ENCODE measurements around the gene MICU2.

MICU2 gene

DNA sequence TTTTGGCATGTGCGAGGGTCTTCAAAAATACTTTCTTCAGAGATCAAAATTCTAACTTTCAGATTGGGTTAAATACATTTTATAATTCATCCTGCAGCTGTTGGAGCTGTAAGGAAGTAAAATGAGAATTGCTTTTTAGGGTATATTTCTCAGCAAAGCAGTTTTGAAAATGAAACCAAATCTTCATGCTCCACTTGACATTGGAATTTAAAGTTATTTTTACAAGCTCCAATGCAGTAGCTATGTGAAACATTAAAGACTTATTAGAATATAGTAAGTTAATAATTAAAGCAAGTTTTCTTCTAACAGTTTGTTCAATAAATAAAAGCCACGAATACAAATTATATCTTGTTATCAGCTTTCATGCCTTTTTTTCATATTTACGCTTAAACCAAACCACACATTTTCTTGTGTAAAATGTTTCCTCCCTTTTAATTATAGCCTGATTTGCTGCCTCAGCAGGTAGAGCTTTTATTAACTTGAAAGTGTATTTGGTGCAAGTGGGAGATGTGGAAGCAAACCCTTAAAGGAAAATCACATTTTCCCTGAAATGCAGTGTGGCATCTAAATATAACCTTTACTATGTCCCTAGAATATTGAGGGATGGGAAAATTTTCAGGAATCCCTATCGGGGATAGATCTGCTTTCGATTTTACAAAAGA lies 12.4 kb upstream of the MICU2 start:
- H3K4me2 ChIP-seq (ENCODE audit: low read length), result no peak overlapping the region
- H3K4me3 ChIP-seq (ENCODE audit: low read length), result no peak overlapping the region
- no peak overlapping the region for H4K5ac ChIP-seq (ENCODE audit: low read length)

DNA sequence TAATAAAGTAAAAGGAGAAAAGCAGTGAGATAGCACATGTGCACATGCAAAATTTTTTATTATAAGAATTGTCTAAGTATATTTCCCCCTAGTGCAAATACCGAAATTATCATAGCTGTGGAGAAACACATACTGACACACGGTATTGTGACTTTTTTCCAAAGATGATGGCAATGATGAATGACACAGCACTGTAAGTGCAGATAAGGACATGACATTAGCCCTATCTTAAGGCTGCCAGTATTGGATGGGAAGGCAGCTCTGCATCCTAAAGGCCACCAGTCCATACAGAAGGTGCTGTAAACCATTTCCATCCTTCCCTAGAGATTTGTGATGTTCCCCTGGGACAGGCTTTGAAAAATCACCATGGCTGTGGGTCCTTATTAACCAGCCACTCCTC lies 11.5 kb upstream of the MICU2 start:
- H3K27ac ChIP-seq (ENCODE audit: low read depth, low read length), result no peak overlapping the region
- no peak overlapping the region for H4K5ac ChIP-seq (ENCODE audit: low read length)
- no peak overlapping the region for H4K8ac ChIP-seq (ENCODE audit: low read depth, low read length)
- H2BK5ac ChIP-seq (ENCODE audit: low read length), result no peak overlapping the region
- no peak overlapping the region for H3K4me2 ChIP-seq (ENCODE audit: low read length)
- no peaks in the 10 kb centered on the region for H3K36me3 ChIP-seq (ENCODE audit: control insufficient read depth, insufficient read depth, low read length)
- H2BK15ac ChIP-seq (replicated peaks; ENCODE audit: low read depth), result no peak overlapping the region
- no peak overlapping the region for H3K4ac ChIP-seq (ENCODE audit: low read depth, low read length)
- no peak overlapping the region for H2BK120ac ChIP-seq (ENCODE audit: low read depth, low read length)
- no peaks in the 10 kb centered on the region for H3K79me2 ChIP-seq (ENCODE audit: control insufficient read depth, insufficient read depth, low read length)
- no peak for DNase-seq
- H2AK5ac ChIP-seq (ENCODE audit: low read length), result no peak overlapping the region
- no peak overlapping the region for H3K4me3 ChIP-seq (ENCODE audit: low read length)
- no peaks in the 10 kb centered on the region for H3K4me1 ChIP-seq (ENCODE audit: control insufficient read depth, low read depth, low read length)
- no peak overlapping the region for H3K18ac ChIP-seq (ENCODE audit: low read length)
- H3K79me1 ChIP-seq (ENCODE audit: low read length), result no peaks in the 10 kb centered on the region
- no peak overlapping the region for H3K9ac ChIP-seq (ENCODE audit: low read length)
- no peak overlapping the region for H3K56ac ChIP-seq (ENCODE audit: low read length)
- no peaks in the 10 kb centered on the region for H3K27me3 ChIP-seq (ENCODE audit: insufficient read depth, low read length, poor library complexity)
- H3K23ac ChIP-seq (ENCODE audit: low read length), result no peak overlapping the region
- no CpG with 5 or more reads among the region's 2 CpGs for WGBS (ENCODE audit: extremely low coverage, insufficient coverage, low lambda C conversion rate)

More for the DNA sequence above, 12.4 kb upstream of the MICU2 start:
- Histone ChIP-seq H3K18ac (ENCODE audit: low read length) (no peak overlapping the region), H3K79me1 (ENCODE audit: low read length) (no peaks in the 10 kb centered on the region), H3K4ac (ENCODE audit: low read depth, low read length) (no peak overlapping the region), H3K4me1 (ENCODE audit: control insufficient read depth, low read depth, low read length) (no peaks in the 10 kb centered on the region), H3K27me3 (ENCODE audit: insufficient read depth, low read length, poor library complexity) (no peaks in the 10 kb centered on the region), H3K9ac (ENCODE audit: low read length) (no peak overlapping the region), H2BK15ac (replicated peaks; ENCODE audit: low read depth) (no peak overlapping the region), H2BK5ac (ENCODE audit: low read length) (no peak overlapping the region), H2BK120ac (ENCODE audit: low read depth, low read length) (no peak overlapping the region), H3K23ac (ENCODE audit: low read length) (no peak overlapping the region), H3K36me3 (ENCODE audit: control insufficient read depth, insufficient read depth, low read length) (no peaks in the 10 kb centered on the region), H3K56ac (ENCODE audit: low read length) (no peak overlapping the region), H3K27ac (ENCODE audit: low read depth, low read length) (no peak overlapping the region), H4K8ac (ENCODE audit: low read depth, low read length) (no peak overlapping the region), H3K79me2 (ENCODE audit: control insufficient read depth, insufficient read depth, low read length) (no peaks in the 10 kb centered on the region), H2AK5ac (ENCODE audit: low read length) (no peak overlapping the region)
- WGBS (ENCODE audit: extremely low coverage, insufficient coverage, low lambda C conversion rate), result 100% methylated on average over 1 of the region's 5 CpGs
- DNase-seq, result no peak

DNA sequence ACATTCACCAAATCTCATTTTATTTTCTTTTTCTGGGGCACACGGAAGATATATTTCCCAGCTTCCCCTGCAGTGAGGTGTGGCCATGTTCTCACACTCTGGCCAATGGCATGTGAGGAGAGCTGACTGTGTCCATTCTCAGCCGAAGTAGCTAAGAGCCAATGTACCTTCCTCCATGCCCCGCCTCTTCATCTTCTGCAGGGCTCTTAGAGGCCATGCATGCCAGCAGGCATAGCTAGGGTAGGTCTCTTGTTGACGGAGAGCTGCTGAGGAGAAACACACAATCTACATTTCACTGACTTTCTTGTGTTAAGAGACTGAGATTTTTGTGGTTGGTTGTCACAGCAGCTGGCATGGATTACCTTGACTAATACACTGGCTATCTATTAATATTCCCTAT lies 9.8 kb upstream of the MICU2 start:
- WGBS (ENCODE audit: extremely low coverage, insufficient coverage, low lambda C conversion rate), result no CpG with 5 or more reads among the region's 4 CpGs
- Histone ChIP-seq H3K18ac (ENCODE audit: low read length) (no peak overlapping the region), H3K27ac (ENCODE audit: low read depth, low read length) (no peak overlapping the region), H3K4me2 (ENCODE audit: low read length) (no peak overlapping the region), H2BK5ac (ENCODE audit: low read length) (no peak overlapping the region), H4K8ac (ENCODE audit: low read depth, low read length) (no peak overlapping the region), H3K23ac (ENCODE audit: low read length) (no peak overlapping the region), H3K9ac (ENCODE audit: low read length) (no peak overlapping the region), H2BK15ac (replicated peaks; ENCODE audit: low read depth) (no peak overlapping the region), H3K36me3 (ENCODE audit: control insufficient read depth, insufficient read depth, low read length) (no peaks in the 10 kb centered on the region), H3K4ac (ENCODE audit: low read depth, low read length) (no peak overlapping the region), H3K79me1 (ENCODE audit: low read length) (no peaks in the 10 kb centered on the region), H3K27me3 (ENCODE audit: insufficient read depth, low read length, poor library complexity) (no peaks in the 10 kb centered on the region), H3K4me3 (ENCODE audit: low read length) (no peak overlapping the region), H3K79me2 (ENCODE audit: control insufficient read depth, insufficient read depth, low read length) (no peaks in the 10 kb centered on the region), H2BK120ac (ENCODE audit: low read depth, low read length) (no peak overlapping the region), H3K56ac (ENCODE audit: low read length) (no peak overlapping the region), H4K5ac (ENCODE audit: low read length) (no peak overlapping the region), H3K4me1 (ENCODE audit: control insufficient read depth, low read depth, low read length) (no peaks in the 10 kb centered on the region), H2AK5ac (ENCODE audit: low read length) (no peak overlapping the region)
- DNase-seq, result no peak

DNA sequence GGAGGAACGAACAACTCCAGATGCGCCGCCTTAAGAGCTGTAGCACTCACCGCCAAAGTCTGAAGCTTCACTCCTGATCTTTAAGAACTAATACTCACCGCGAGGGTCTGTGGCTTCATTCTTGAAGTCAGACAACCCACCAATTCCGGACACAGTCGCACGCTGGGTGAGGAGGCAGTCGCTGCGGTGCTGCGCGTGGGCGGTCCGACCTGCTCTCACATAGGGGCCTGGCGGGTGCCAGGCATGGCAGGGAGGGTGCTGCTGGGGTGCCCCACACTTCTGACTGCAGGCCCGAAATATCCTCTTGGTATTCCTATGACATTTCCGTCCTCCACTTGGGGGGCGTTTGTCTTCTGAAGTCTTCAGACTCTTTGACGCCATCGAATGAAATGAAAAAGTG lies 7.4 kb upstream of the MICU2 start:
- Histone ChIP-seq H4K8ac (ENCODE audit: low read depth, low read length) (no peak overlapping the region), H3K23ac (ENCODE audit: low read length) (no peak overlapping the region), H3K4me2 (ENCODE audit: low read length) (no peak overlapping the region), H3K36me3 (ENCODE audit: control insufficient read depth, insufficient read depth, low read length) (no peaks in the 10 kb centered on the region), H3K56ac (ENCODE audit: low read length) (no peak overlapping the region), H2AK5ac (ENCODE audit: low read length) (no peak overlapping the region), H3K4me3 (ENCODE audit: low read length) (no peak overlapping the region), H3K4me1 (ENCODE audit: control insufficient read depth, low read depth, low read length) (no peaks in the 10 kb centered on the region), H3K18ac (ENCODE audit: low read length) (no peak overlapping the region), H3K27ac (ENCODE audit: low read depth, low read length) (no peak overlapping the region), H3K79me1 (ENCODE audit: low read length) (no peaks in the 10 kb centered on the region), H2BK15ac (replicated peaks; ENCODE audit: low read depth) (no peak overlapping the region), H2BK120ac (ENCODE audit: low read depth, low read length) (no peak overlapping the region), H3K4ac (ENCODE audit: low read depth, low read length) (no peak overlapping the region), H2BK5ac (ENCODE audit: low read length) (no peak overlapping the region), H3K79me2 (ENCODE audit: control insufficient read depth, insufficient read depth, low read length) (no peaks in the 10 kb centered on the region), H3K9ac (ENCODE audit: low read length) (no peak overlapping the region), H4K5ac (ENCODE audit: low read length) (no peak overlapping the region), H3K27me3 (ENCODE audit: insufficient read depth, low read length, poor library complexity) (no peaks in the 10 kb centered on the region)
- DNase-seq, result no peak
- no CpG with 5 or more reads among the region's 21 CpGs for WGBS (ENCODE audit: extremely low coverage, insufficient coverage, low lambda C conversion rate)

DNA sequence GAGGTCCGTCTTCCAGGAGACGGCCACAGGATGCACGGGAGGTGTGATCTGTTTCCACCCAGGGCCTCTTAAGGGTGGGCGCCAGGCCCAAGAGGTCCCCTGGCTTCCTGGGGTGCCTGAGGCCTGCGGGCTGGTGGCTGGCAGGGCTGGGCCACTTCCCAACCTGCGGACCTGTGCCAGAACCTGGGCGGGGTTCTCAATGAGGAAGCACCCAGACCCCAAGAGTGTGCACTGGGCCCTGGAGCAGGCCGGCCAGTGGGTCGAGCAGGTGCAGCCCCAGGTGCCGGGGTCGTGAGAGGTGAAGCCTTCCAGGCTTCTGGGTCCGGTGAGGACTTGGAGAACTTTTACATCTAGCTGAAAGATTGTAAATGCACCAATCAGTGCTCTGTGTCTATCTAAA lies 6.7 kb upstream of the MICU2 start:
- Histone ChIP-seq H3K23ac (ENCODE audit: low read length) (no peak overlapping the region), H3K79me1 (ENCODE audit: low read length) (no peaks in the 10 kb centered on the region), H3K56ac (ENCODE audit: low read length) (no peak overlapping the region), H4K8ac (ENCODE audit: low read depth, low read length) (no peak overlapping the region), H4K5ac (ENCODE audit: low read length) (no peak overlapping the region), H3K18ac (ENCODE audit: low read length) (no peak overlapping the region), H3K4me3 (ENCODE audit: low read length) (no peak overlapping the region), H2AK5ac (ENCODE audit: low read length) (no peak overlapping the region), H2BK120ac (ENCODE audit: low read depth, low read length) (no peak overlapping the region), H3K36me3 (ENCODE audit: control insufficient read depth, insufficient read depth, low read length) (no peaks in the 10 kb centered on the region), H2BK5ac (ENCODE audit: low read length) (no peak overlapping the region), H3K4me1 (ENCODE audit: control insufficient read depth, low read depth, low read length) (no peaks in the 10 kb centered on the region), H2BK15ac (replicated peaks; ENCODE audit: low read depth) (no peak overlapping the region), H3K27me3 (ENCODE audit: insufficient read depth, low read length, poor library complexity) (no peaks in the 10 kb centered on the region), H3K27ac (ENCODE audit: low read depth, low read length) (no peak overlapping the region), H3K4ac (ENCODE audit: low read depth, low read length) (no peak overlapping the region), H3K79me2 (ENCODE audit: control insufficient read depth, insufficient read depth, low read length) (no peaks in the 10 kb centered on the region), H3K9ac (ENCODE audit: low read length) (no peak overlapping the region), H3K4me2 (ENCODE audit: low read length) (no peak overlapping the region)
- DNase-seq, result no peak
- WGBS (ENCODE audit: extremely low coverage, insufficient coverage, low lambda C conversion rate), result no CpG with 5 or more reads among the region's 12 CpGs

DNA sequence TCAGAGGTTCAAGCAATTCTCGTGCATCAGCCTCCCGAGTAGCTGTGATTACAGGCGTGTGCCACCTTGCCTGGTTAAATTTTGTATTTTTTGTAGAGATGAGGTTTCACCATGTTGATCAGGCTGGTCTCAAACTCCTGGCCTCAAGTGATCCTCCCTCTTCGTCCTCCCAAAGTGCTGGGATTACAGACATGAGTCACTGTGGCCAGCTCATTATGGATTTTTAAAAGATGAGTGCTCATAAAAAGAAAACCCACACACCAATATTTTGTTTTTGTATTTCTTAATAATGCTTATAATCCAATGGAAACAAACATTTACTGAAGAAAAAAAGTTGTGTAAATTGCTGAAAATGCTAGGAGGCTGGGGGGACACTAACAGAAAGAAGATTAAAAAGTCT lies 5.0 kb upstream of the MICU2 start:
- DNase-seq, result no peak
- no peak overlapping the region for H3K4me3 ChIP-seq (ENCODE audit: low read length)
- H3K4ac ChIP-seq (ENCODE audit: low read depth, low read length), result no peak overlapping the region
- H4K5ac ChIP-seq (ENCODE audit: low read length), result no peak overlapping the region
- H3K27ac ChIP-seq (ENCODE audit: low read depth, low read length), result no peak overlapping the region
- no peak overlapping the region for H3K56ac ChIP-seq (ENCODE audit: low read length)
- no peaks in the 10 kb centered on the region for H3K79me2 ChIP-seq (ENCODE audit: control insufficient read depth, insufficient read depth, low read length)
- no peak overlapping the region for H4K8ac ChIP-seq (ENCODE audit: low read depth, low read length)
- no CpG with 5 or more reads among the region's 4 CpGs for WGBS (ENCODE audit: extremely low coverage, insufficient coverage, low lambda C conversion rate)
- no peak overlapping the region for H2BK120ac ChIP-seq (ENCODE audit: low read depth, low read length)
- no peak overlapping the region for H3K18ac ChIP-seq (ENCODE audit: low read length)
- no peaks in the 10 kb centered on the region for H3K27me3 ChIP-seq (ENCODE audit: insufficient read depth, low read length, poor library complexity)
- no peaks in the 10 kb centered on the region for H3K79me1 ChIP-seq (ENCODE audit: low read length)
- no peak overlapping the region for H3K9ac ChIP-seq (ENCODE audit: low read length)
- no peak overlapping the region for H2BK15ac ChIP-seq (replicated peaks; ENCODE audit: low read depth)
- H2AK5ac ChIP-seq (ENCODE audit: low read length), result no peak overlapping the region
- no peaks in the 10 kb centered on the region for H3K4me1 ChIP-seq (ENCODE audit: control insufficient read depth, low read depth, low read length)
- no peak overlapping the region for H2BK5ac ChIP-seq (ENCODE audit: low read length)
- H3K36me3 ChIP-seq (ENCODE audit: control insufficient read depth, insufficient read depth, low read length), result no peaks in the 10 kb centered on the region
- H3K23ac ChIP-seq (ENCODE audit: low read length), result no peak overlapping the region
- H3K4me2 ChIP-seq (ENCODE audit: low read length), result no peak overlapping the region
